ENCODE results near the gene ADGRF1. TPM values are rescaled to one million over a fixed set of nuclear protein-coding genes. Genes with fewer than 3 reads are reported as not detected.

The ADGRF1 gene
- total RNA-seq, 1 experiment from 2014 or later: 104 TPM

DNA sequence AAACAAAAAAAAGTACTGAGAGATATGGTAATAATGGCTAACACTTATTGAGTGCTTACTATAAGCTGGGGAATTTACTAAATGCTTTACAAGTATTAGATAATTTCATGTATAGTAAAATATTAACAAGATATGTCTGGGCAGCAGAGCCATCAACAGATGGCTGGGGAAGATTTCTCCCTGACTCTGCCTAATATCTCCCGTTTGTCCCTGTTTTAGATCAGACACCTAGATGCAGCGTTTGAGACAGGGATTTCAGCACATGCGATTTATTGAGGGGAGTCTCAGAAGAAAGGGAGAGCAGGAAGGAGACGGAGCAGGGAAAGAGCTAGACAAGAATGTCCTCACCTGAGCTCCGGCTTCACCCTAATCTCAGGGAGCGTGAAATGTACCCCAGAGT is 36.9 kb upstream of the ADGRF1 start:
- Histone ChIP-seq H3K27me3 (ENCODE audit: low read length) (no peaks in the 10 kb centered on the region), H3K9me2 (replicated peaks; ENCODE audit: low read length) (no peaks in the 10 kb centered on the region), H3K4me1 (ENCODE audit: insufficient read depth, low read length) (no peaks in the 10 kb centered on the region), H4K20me1 (ENCODE audit: low read length) (no peaks in the 10 kb centered on the region), H3K79me2 (ENCODE audit: low read length) (no peaks in the 10 kb centered on the region), H3F3A (ENCODE audit: low read length, unreplicated experiment) (no peaks in the 10 kb centered on the region), H2AFZ (ENCODE audit: low read length) (no peak overlapping the region), H3K9me3 (ENCODE audit: low read length) (no peaks in the 10 kb centered on the region), H3K9ac (ENCODE audit: low read length) (no peak overlapping the region), H3K27ac (ENCODE audit: low read length) (no peak overlapping the region), H3K4me3 (ENCODE audit: low read length) (no peak overlapping the region), H3K36me3 (ENCODE audit: low read depth, low read length) (no peaks in the 10 kb centered on the region), H3K4me2 (ENCODE audit: low read length) (no peak overlapping the region)
- TF ChIP-seq EZH2 (IDR thresholded peaks at IDR 0.05; ENCODE audit: low read length, unreplicated experiment): no peak
- intact Hi-C loops (cut with micrococcal nuclease): no loop called here
- no TSS peak for BruUV-seq (replicated peaks)
- POLR2A ChIA-PET (ENCODE audit: unreplicated experiment): no interaction called here
- CTCF ChIA-PET: no interaction called here
- ATAC-seq: no peak
- no peak for DNase-seq

DNA sequence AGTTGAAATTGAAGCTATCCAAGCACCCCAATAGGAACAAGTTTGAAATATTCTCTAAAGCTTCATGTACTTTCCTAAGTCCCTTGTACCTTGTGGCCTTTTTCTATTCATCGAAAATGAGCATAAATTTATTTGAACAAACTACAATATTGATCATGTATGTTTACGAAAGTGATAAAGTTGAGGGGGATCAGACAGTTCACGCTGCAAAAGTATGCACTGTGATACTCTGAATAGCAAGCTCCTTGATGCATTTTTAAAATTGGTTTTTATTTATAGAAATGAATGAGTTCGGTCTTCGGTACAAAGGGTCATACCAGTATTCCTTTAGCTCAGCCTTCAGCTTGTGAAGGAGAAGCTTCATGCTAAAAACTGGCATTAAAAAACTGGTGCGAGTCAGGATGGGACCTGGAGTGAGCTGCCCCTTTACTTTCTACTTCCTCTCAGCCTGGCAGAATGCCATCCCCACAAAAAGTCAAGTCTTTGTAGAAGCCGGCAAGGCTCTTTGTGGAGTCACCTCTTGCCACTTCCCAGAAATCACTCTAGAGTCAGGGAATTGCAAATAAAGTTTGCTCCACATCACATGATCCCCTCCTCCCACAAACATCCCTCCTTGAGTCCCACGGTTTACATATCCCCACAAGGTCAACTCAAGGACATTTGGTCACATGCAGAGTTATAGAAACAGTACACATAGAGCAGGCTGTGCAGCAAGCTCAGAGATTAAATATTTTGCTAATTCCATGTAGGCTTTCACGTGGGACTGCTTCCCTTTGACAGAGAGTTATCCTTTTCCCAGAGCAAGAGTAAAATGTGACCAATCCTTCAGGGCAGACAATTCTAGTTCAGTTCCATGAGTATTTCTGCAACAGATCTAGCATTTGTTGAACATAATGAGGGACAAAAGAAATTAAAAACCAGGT is 34.6 kb upstream of the ADGRF1 start:
- intact Hi-C loops (cut with micrococcal nuclease): no loop called here

DNA sequence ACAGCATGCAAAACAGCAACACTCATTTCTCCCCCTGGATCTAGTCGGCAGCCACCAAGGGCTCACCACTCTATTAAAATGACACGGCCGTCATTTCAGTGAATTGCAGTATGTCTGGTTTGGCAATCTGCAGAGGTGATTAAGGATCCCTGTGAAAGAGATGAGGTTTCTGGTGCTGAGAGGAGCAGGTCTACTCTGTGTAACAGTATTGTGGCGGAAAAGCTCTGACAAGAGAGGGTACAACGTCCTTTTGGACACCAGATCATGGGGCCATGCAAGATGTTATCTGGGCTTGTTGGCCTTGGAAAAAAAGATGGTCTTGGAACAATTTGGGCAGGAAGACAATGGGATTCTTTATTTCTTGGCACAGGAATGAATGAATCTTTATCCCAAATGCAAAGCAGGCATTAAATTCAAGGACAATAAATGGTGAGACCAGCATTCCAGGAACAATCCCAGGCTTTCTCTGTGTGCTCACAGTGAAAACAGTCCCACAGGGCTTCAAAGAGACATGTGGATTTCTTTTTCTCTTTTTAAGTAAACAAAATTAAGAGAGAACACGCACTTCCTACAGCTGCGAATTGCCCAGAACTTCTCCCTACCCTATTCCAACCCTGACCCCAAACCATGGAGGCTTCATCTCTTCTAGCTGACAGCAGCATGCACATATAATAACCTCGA is 33.7 kb upstream of the ADGRF1 start:
- no peaks in the 10 kb centered on the region for H3K79me2 ChIP-seq (ENCODE audit: low read length)
- no peak overlapping the region for H2AFZ ChIP-seq (ENCODE audit: low read length)
- 0 out of 2 replicates have a peak, but pooled peaks cover under 1% of the 10 kb centered on the region for H3K4me1 ChIP-seq (ENCODE audit: insufficient read depth, low read length)
- ChIA-PET POLR2A (ENCODE audit: unreplicated experiment) (no interaction called here), CTCF (no interaction called here)
- no peaks in the 10 kb centered on the region for H4K20me1 ChIP-seq (ENCODE audit: low read length)
- H3K9me3 ChIP-seq (ENCODE audit: low read length): no peaks in the 10 kb centered on the region
- H3K4me2 ChIP-seq (ENCODE audit: low read length): no peak overlapping the region
- no peaks in the 10 kb centered on the region for H3K27me3 ChIP-seq (ENCODE audit: low read length)
- H3K9me2 ChIP-seq (replicated peaks; ENCODE audit: low read length): no peaks in the 10 kb centered on the region
- no peak overlapping the region for H3K27ac ChIP-seq (ENCODE audit: low read length)
- no peak for TF ChIP-seq EZH2 (IDR thresholded peaks at IDR 0.05; ENCODE audit: low read length, unreplicated experiment)
- TF ChIP-seq, protein P1, sequence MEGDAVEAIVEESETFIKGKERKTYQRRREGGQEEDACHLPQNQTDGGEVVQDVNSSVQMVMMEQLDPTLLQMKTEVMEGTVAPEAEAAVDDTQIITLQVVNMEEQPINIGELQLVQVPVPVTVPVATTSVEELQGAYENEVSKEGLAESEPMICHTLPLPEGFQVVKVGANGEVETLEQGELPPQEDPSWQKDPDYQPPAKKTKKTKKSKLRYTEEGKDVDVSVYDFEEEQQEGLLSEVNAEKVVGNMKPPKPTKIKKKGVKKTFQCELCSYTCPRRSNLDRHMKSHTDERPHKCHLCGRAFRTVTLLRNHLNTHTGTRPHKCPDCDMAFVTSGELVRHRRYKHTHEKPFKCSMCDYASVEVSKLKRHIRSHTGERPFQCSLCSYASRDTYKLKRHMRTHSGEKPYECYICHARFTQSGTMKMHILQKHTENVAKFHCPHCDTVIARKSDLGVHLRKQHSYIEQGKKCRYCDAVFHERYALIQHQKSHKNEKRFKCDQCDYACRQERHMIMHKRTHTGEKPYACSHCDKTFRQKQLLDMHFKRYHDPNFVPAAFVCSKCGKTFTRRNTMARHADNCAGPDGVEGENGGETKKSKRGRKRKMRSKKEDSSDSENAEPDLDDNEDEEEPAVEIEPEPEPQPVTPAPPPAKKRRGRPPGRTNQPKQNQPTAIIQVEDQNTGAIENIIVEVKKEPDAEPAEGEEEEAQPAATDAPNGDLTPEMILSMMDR (conservative IDR thresholded peaks at IDR 0.05; ENCODE audit: low read depth, low read length): no peak
- no peak for TF ChIP-seq EZH2phosphoT487 (IDR thresholded peaks at IDR 0.05; ENCODE audit: borderline replicate concordance, low read length)
- intact Hi-C loops (cut with micrococcal nuclease): no loop called here
- ATAC-seq (no peak), DNase-seq (no peak)
- no TSS peak for BruUV-seq (replicated peaks)
- H3K36me3 ChIP-seq (ENCODE audit: low read depth, low read length): no peaks in the 10 kb centered on the region
- no peak overlapping the region for H3K9ac ChIP-seq (ENCODE audit: low read length)
- H3K4me3 ChIP-seq (ENCODE audit: low read length): no peak overlapping the region
- no peaks in the 10 kb centered on the region for H3F3A ChIP-seq (ENCODE audit: low read length, unreplicated experiment)

More for the DNA sequence above, 34.6 kb upstream of the ADGRF1 start:
- no peaks in the 10 kb centered on the region for H3K9me2 ChIP-seq (replicated peaks; ENCODE audit: low read length)
- H3K4me1 ChIP-seq (ENCODE audit: insufficient read depth, low read length): no peaks in the 10 kb centered on the region
- no TSS peak for BruUV-seq (replicated peaks)
- H2AFZ ChIP-seq (ENCODE audit: low read length): no peak overlapping the region
- ChIA-PET CTCF (interaction anchor here (0.7 kb wide), 1 partner anchor 27 kb away, joined by 5 read pairs; no protein-coding TSS in a partner anchor), POLR2A (ENCODE audit: unreplicated experiment) (no interaction called here)
- H3K27ac ChIP-seq (ENCODE audit: low read length): no peak overlapping the region
- TF ChIP-seq EZH2phosphoT487 (IDR thresholded peaks at IDR 0.05; ENCODE audit: borderline replicate concordance, low read length) (no peak), EZH2 (IDR thresholded peaks at IDR 0.05; ENCODE audit: low read length, unreplicated experiment) (no peak)
- TF ChIP-seq, protein P1 (conservative IDR thresholded peaks at IDR 0.05; ENCODE audit: low read depth, low read length): no peak
- no peaks in the 10 kb centered on the region for H3K9me3 ChIP-seq (ENCODE audit: low read length)
- H3K9ac ChIP-seq (ENCODE audit: low read length): no peak overlapping the region
- no peak overlapping the region for H3K4me3 ChIP-seq (ENCODE audit: low read length)
- H3F3A ChIP-seq (ENCODE audit: low read length, unreplicated experiment): no peaks in the 10 kb centered on the region
- H4K20me1 ChIP-seq (ENCODE audit: low read length): no peaks in the 10 kb centered on the region
- no peaks in the 10 kb centered on the region for H3K36me3 ChIP-seq (ENCODE audit: low read depth, low read length)
- H3K79me2 ChIP-seq (ENCODE audit: low read length): no peaks in the 10 kb centered on the region
- no peak overlapping the region for H3K4me2 ChIP-seq (ENCODE audit: low read length)
- no peak for ATAC-seq
- H3K27me3 ChIP-seq (ENCODE audit: low read length): no peaks in the 10 kb centered on the region
- DNase-seq: no peak

Data from PC-3 (cell line).